HG03097 (cell line): ENCODE data around the gene MBOAT1.
"Not testable (repeated sequence)": the region's sequence is repeated elsewhere in the genome, so short reads cannot be mapped to it uniquely, and the experiment has no call there.

Source experiments
- ATAC-seq: cut with Tn5 transposase; IDR thresholded peaks from one replicate; pipeline ENCODE4 v1.9.1; 2021; ENCODE audit not compliant: unreplicated experiment, low FRiP score

MBOAT1 gene

GRCh38 chr6:20142866-20143265 lies 69.4 kb downstream of the MBOAT1 start:
- ATAC-seq, result no peak

GRCh38 chr6:20141931-20142330 lies 70.3 kb downstream of the MBOAT1 start:
- ATAC-seq, result no peak

GRCh38 chr6:20139127-20139963 lies 72.9 kb downstream of the MBOAT1 start:
- not testable (repeated sequence) for ATAC-seq

GRCh38 chr6:20137837-20138236 lies 74.4 kb downstream of the MBOAT1 start:
- no peak for ATAC-seq

- no peak for ATAC-seq
Observed at GRCh38 chr6:20137240-20137639, 75.0 kb downstream of the MBOAT1 start.

GRCh38 chr6:20135677-20136268 lies 76.5 kb downstream of the MBOAT1 start:
- ATAC-seq, result no peak

- no peak for ATAC-seq
Observed at GRCh38 chr6:20134613-20135012, 77.7 kb downstream of the MBOAT1 start.

GRCh38 chr6:20129290-20130088 lies 82.8 kb downstream of the MBOAT1 start:
- no peak for ATAC-seq

- ATAC-seq, result no peak
Observed at GRCh38 chr6:20128018-20128417, 84.3 kb downstream of the MBOAT1 start.

- no peak for ATAC-seq
Observed at GRCh38 chr6:20126789-20127653, 85.2 kb downstream of the MBOAT1 start.

- ATAC-seq, result no peak
Observed at GRCh38 chr6:20126102-20126752, 86.0 kb downstream of the MBOAT1 start.

- no peak for ATAC-seq
Observed at GRCh38 chr6:20124545-20124944, 87.7 kb downstream of the MBOAT1 start.

- no peak for ATAC-seq
Observed at GRCh38 chr6:20119485-20119884, 92.8 kb downstream of the MBOAT1 start.

- ATAC-seq, result no peak
Observed at GRCh38 chr6:20118892-20119291, 93.4 kb downstream of the MBOAT1 start.

GRCh38 chr6:20117474-20117873 lies 94.8 kb downstream of the MBOAT1 start:
- ATAC-seq, result no peak

GRCh38 chr6:20116792-20117191 lies 95.5 kb downstream of the MBOAT1 start:
- no peak for ATAC-seq

- ATAC-seq, result no peak
Observed at GRCh38 chr6:20115246-20115980, 96.9 kb downstream of the MBOAT1 start.

- ATAC-seq, result no peak
Observed at GRCh38 chr6:20113649-20114224, 98.5 kb downstream of the MBOAT1 start.

GRCh38 chr6:20112841-20113240 lies 99.4 kb downstream of the MBOAT1 start:
- no peak for ATAC-seq
